D721Med (cell line): ENCODE data around the gene TAS2R60.

Source experiments
- DNase-seq: peaks from one replicate; pipeline ENCODE4 v3.0.0; 2011; ENCODE audit warnings: low spot score; ENCODE audit not compliant: insufficient read length
- FAIRE-seq: peaks from 2 replicates; lab custom pipeline; 2011; peaks lifted over from hg19 to GRCh38; lab: Jason Lieb, UNC
- TF ChIP-seq, protein P1 (sequence below): IDR thresholded peaks from 2 replicates; pipeline ENCODE4 v1.5.1; 2012; ENCODE audit warnings: mild to moderate bottlenecking, control low read depth; ENCODE audit not compliant: insufficient read depth; ENCODE audit errors: missing control alignments

TAS2R60 gene, protein sequence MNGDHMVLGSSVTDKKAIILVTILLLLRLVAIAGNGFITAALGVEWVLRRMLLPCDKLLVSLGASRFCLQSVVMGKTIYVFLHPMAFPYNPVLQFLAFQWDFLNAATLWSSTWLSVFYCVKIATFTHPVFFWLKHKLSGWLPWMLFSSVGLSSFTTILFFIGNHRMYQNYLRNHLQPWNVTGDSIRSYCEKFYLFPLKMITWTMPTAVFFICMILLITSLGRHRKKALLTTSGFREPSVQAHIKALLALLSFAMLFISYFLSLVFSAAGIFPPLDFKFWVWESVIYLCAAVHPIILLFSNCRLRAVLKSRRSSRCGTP

DNA sequence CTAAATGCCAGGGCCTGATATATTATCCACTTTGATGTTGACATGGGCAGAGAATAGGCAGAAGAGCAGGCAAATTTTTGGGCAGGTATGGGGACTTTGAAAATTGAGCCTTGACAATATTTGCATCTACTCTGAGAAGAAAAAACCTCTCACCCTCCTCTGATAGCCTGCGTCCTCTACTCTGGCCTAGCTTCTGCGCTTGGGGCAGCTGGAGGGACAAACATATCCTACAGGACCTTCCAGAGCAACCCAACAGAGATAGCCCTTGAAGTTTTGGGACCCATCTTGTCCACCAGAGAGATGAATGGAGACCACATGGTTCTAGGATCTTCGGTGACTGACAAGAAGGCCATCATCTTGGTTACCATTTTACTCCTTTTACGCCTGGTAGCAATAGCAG is at the start of gene TAS2R60:
Gene TAS2R60 (plus strand): TSS at position 301 of the 400 bp plus-strand sequence. CDS start 0 bp downstream, at position 301.
- FAIRE-seq = no peak
- no peak for DNase-seq
- TF ChIP-seq, protein P1, sequence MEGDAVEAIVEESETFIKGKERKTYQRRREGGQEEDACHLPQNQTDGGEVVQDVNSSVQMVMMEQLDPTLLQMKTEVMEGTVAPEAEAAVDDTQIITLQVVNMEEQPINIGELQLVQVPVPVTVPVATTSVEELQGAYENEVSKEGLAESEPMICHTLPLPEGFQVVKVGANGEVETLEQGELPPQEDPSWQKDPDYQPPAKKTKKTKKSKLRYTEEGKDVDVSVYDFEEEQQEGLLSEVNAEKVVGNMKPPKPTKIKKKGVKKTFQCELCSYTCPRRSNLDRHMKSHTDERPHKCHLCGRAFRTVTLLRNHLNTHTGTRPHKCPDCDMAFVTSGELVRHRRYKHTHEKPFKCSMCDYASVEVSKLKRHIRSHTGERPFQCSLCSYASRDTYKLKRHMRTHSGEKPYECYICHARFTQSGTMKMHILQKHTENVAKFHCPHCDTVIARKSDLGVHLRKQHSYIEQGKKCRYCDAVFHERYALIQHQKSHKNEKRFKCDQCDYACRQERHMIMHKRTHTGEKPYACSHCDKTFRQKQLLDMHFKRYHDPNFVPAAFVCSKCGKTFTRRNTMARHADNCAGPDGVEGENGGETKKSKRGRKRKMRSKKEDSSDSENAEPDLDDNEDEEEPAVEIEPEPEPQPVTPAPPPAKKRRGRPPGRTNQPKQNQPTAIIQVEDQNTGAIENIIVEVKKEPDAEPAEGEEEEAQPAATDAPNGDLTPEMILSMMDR = no peak

DNA sequence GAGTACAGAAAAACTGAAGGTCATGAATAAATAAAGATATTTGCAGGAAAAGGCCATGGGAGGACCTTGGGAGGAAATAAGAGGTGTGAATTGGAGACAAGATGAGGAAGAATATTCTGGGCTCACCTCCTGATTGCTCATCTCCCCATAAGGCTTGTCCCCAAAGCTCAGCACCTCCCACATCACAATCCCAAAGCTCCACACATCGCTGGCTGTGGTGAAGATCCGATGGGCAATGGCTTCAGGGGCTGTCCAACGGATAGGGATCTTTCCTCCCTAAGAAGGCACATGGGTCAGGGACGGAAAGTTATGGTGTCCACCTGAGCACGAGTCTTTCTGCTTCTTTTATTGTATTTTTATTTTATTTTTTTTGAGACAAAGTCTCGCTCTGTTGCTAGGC is 49.2 kb upstream of the TAS2R60 start:
- FAIRE-seq (no peak), DNase-seq (no peak)
- TF ChIP-seq, protein P1 = no peak

DNA sequence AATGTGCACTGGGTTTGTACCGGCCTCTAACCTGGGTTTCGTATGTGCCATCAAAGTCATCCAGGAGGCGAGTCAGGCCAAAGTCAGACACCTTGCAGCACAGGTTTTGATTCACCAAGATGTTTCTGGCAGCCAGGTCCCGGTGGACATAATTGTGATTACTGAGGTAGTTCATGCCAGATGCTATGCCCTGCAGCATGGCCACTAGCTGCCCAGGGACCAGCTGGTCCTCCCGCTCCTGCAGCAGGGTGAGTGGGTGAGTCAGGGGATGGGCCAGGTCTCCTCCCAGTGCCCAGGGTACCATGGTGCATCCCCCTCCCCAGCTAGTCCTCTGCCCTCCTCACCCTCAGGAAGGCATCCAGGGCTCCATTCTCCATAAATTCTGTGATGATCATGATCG is 48.5 kb upstream of the TAS2R60 start:
- TF ChIP-seq, protein P1 = no peak
- FAIRE-seq (no peak), DNase-seq (no peak)

DNA sequence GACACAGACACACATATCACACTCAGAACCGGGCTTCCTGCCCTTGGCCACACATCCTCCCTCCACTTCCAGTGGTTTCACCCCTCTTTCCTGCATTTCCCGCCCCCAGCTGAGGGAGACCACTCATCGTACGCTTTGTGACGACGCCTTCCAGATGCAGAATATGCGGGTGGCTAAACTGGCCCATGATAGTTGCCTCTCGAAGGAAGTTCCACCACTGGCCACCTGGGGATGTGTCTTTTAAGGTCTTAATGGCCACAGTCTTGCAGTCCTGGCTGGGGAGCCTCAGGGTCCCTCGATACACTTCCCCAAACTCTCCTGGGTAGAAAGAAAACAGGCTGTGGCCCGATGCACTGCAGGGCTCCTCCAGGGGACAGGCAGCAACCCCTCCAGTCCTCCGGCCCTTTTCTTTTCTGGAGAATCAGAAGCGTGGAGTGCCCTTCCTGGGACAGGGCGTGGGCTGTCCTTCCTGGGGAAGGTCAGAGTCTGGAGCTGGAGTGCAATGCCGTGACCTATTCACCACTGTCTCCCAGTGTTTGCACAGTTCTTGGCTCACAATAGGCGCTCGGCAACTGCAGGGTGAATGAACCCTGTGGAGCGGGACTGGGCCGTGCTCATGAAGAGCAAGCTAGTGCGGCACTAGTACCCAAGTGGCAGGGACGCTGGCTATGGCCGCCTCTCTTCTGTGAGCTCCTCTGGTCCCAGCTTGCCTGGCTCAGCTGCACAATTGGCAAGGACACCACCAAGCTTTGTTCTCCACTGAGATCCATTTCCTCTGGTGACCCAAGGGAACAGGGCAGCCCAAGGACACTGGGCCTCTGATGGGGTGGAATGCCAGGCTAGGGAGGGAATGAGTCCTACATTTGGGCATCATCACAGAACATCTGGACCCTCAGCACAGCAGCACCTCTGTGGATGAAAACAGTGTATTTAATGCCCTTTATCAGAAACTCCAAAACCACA is 47.8 kb upstream of the TAS2R60 start:
- TF ChIP-seq, protein P1 = no peak
- FAIRE-seq (no peak), DNase-seq (no peak)

DNA sequence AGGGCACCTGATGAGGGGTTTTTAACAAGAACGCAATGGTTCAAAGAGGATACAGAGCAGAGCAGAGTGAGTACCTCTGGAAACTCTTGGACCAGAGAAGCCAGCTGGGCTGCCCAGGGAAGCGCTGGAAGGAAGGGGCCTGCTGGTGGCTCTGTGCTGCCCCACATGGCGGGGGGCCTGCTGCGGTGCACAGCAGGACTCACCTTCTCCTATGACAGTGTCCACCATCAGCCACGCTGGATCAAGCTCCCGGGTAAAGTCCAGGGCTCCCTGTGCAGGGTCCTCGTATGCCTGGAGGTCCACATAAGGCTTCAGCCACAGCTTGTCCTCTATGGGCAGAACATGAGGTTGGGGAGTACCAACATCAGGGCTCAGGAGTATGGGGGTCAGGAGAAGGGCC is 47.1 kb upstream of the TAS2R60 start:
- no peak for DNase-seq
- no peak for FAIRE-seq
- TF ChIP-seq, protein P1 = no peak

DNA sequence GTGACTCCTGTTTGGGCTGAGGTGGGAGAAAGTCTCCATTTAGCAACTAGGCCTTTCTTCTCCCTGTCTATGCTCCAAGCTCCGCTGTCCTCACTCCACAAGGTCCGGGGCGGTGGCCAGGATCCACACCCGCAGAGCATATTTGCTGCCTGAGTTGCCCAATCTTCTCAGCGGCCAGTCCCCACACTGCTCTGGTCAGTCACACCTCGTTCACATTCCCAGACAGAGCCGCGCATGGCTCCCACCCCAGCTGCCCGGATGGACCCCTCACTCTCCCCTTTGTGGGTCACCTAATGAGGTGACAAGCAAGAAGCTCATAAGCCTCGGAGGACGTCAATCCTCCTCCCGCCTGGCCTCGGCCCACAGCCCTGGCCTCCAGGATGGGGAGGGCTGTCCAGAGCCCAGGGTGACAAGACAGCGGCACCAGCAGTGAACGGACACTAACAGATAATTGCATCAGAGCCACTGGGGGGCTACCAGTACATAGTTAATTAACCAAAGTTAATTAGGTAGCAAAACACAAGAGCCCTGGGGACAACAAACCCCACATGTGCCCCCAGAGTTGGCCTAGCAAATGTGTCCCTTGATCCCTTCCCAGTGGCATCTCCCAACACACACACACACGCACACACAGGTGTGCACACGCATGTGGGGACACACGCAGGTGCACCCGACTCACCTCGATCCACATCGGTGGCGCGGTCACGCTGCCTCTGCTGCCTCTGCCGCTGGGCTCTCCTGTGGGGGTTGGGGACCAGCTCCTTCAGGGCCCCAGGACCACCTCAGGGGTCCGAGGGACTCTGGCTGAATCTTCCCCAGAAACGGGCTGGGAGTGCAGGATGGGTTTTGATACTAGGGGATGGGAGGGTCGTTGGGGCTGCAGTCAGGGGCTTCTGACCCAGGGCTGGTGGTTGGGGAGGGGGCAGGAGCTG is 46.4 kb upstream of the TAS2R60 start:
- no peak for FAIRE-seq
- DNase-seq = no peak

More for the DNA sequence above, 46.4 kb upstream of the TAS2R60 start:
- TF ChIP-seq, protein P1 = no peak
